GM13977 (cell line): ENCODE data around the gene ANO3.

ENCODE experiments used
- DNase-seq: peaks from one replicate; pipeline ENCODE4 v3.0.0; 2012; ENCODE audit warnings: low spot score
- CTCF ChIP-seq: IDR thresholded peaks from 2 replicates; pipeline ENCODE4 v1.5.1; 2012; ENCODE audit warnings: mild to moderate bottlenecking, control low read depth; ENCODE audit not compliant: insufficient read depth; ENCODE audit errors: extremely low read depth, missing control alignments
- in situ Hi-C: fragments of 300-500 bp; cut with MboI; formaldehyde crosslinking; loops from one replicate; pipeline ENCODE4 v1.12.0; 2022; ENCODE audit warnings: low sequenced_read_pairs, low pct_unique_long_range_greater_than_20kb, mixed read lengths, inconsistent platforms; ENCODE audit not compliant: unreplicated experiment

The ANO3 gene

GRCh38 chr11:26319906-26320305 lies 12.0 kb upstream of the ANO3 start:
- DNase-seq = no peak
- TF ChIP-seq CTCF = no peak
- in situ Hi-C loops = no loop called here

- in situ Hi-C loops = no loop called here
- TF ChIP-seq CTCF = no peak
- DNase-seq = no peak
Observed at GRCh38 chr11:26321516-26321915, 10.4 kb upstream of the ANO3 start.

GRCh38 chr11:26322335-26323067 lies 9.4 kb upstream of the ANO3 start:
- no peak for DNase-seq
- in situ Hi-C loops = no loop called here
- no peak for TF ChIP-seq CTCF

- TF ChIP-seq CTCF = no peak
- no peak for DNase-seq
- in situ Hi-C loops = no loop called here
Observed at GRCh38 chr11:26323837-26324236, 8.1 kb upstream of the ANO3 start.

- no peak for DNase-seq
- in situ Hi-C loops = no loop called here
- TF ChIP-seq CTCF = no peak
Observed at GRCh38 chr11:26324270-26324669, 7.7 kb upstream of the ANO3 start.

GRCh38 chr11:26326793-26327400 lies 5.0 kb upstream of the ANO3 start:
- DNase-seq = no peak
- no peak for TF ChIP-seq CTCF
- in situ Hi-C loops = no loop called here
